Keratinocyte (primary cell): ENCODE measurements around the gene UCMA.

ENCODE experiments used
- CTCF ChIP-seq, 3 experiments: IDR thresholded peaks in 1 of 3; conservative IDR thresholded peaks in 1 of 3; optimal IDR thresholded peaks in 1 of 3; 2 replicates in 2 of 3; 3 replicates in 1 of 3; pipeline versions ENCODE3 to v1.5.1; 2011; ENCODE audit warnings: low read length in 3 of 3, mild to moderate bottlenecking in 3 of 3, moderate library complexity in 2 of 3, control low read depth in 1 of 3, inconsistent platforms in 1 of 3; ENCODE audit not compliant: insufficient read depth in 2 of 3; ENCODE audit errors: extremely low read depth in 1 of 3
- EZH2 ChIP-seq: IDR thresholded peaks from one replicate; pipeline ENCODE4 v1.6.1; 2012; ENCODE audit warnings: inconsistent platforms, mild to moderate bottlenecking, low read length, moderate library complexity

- TF ChIP-seq CTCF (optimal IDR thresholded peaks at IDR 0.05 in 1 of 3, IDR thresholded peaks at IDR 0.05 in 1 of 3, conservative IDR thresholded peaks at IDR 0.05 in 1 of 3; ENCODE audit: extremely low read depth in 1 of 3, insufficient read depth in 2 of 3, low read length in 3 of 3) = no peak
- TF ChIP-seq EZH2 = no peak
Measured at GRCh38 chr10:13233358-13233757, 816 bp downstream of the UCMA start.
